MM.1S (cell line): ENCODE data around the gene SPOCK3.

Experiments used
- DNase-seq: peaks from one replicate; pipeline ENCODE4 v3.0.0-alpha.2; 2015
- H2AFZ ChIP-seq: fragments of 300-600 bp; sonication (generic); 2 replicates; pipeline ENCODE4 v1.6.0; 2016; ENCODE audit warnings: antibody characterized with exemption, low read length
- H3F3A ChIP-seq: fragments of 300-600 bp; sonication (generic); 2 replicates; pipeline ENCODE4 v1.6.1; 2016; ENCODE audit warnings: mild to moderate bottlenecking, antibody characterized with exemption, low read length, moderate library complexity, mixed read lengths; ENCODE audit not compliant: insufficient read depth
- H3K27ac ChIP-seq: fragments of 300-600 bp; sonication (generic); 2 replicates; pipeline ENCODE4 v1.5.1; 2016; ENCODE audit warnings: mild to moderate bottlenecking, low read length
- H3K27me3 ChIP-seq: fragments of 300-600 bp; sonication (generic); replicated peaks from 2 replicates; pipeline ENCODE4 v1.6.0; 2016; ENCODE audit warnings: low read length; ENCODE audit not compliant: insufficient read depth
- H3K36me3 ChIP-seq: fragments of 300-600 bp; sonication (generic); replicated peaks from 2 replicates; pipeline ENCODE4 v1.6.1; 2016; ENCODE audit warnings: mild to moderate bottlenecking, low read length, mixed read lengths; ENCODE audit not compliant: insufficient read depth
- H3K4me1 ChIP-seq: fragments of 300-600 bp; sonication (generic); 2 replicates; pipeline ENCODE4 v1.6.1; 2016; ENCODE audit warnings: low read length, mixed read lengths
- H3K4me2 ChIP-seq: fragments of 300-600 bp; sonication (generic); 2 replicates; pipeline ENCODE4 v1.6.0; 2016; ENCODE audit warnings: low read depth, low read length
- H3K4me3 ChIP-seq: fragments of 300-600 bp; sonication (generic); 2 replicates; pipeline ENCODE4 v1.5.1; 2016; ENCODE audit warnings: low read length, mixed read lengths
- H3K79me2 ChIP-seq: fragments of 300-600 bp; sonication (generic); 2 replicates; pipeline ENCODE4 v1.6.1; 2016; ENCODE audit warnings: mixed run types, low read length, mixed read lengths
- H3K9ac ChIP-seq: fragments of 300-600 bp; sonication (generic); 2 replicates; pipeline ENCODE4 v1.6.1; 2016; ENCODE audit warnings: low read length, mixed read lengths
- H3K9me2 ChIP-seq: fragments of 300-600 bp; sonication (generic); replicated peaks from 2 replicates; pipeline ENCODE4 v1.6.1; 2016; ENCODE audit warnings: mild to moderate bottlenecking, low read length, mixed read lengths; ENCODE audit not compliant: insufficient read depth
- H3K9me3 ChIP-seq: fragments of 300-600 bp; sonication (generic); replicated peaks from 2 replicates; pipeline ENCODE4 v1.6.1; 2016; ENCODE audit warnings: mild to moderate bottlenecking, low read length, mixed read lengths; ENCODE audit not compliant: insufficient read depth
- H4K20me1 ChIP-seq: fragments of 300-600 bp; sonication (generic); 2 replicates; pipeline ENCODE4 v1.6.1; 2016; ENCODE audit warnings: mild to moderate bottlenecking, low read length, moderate library complexity, mixed read lengths; ENCODE audit not compliant: insufficient read depth
- CTCF ChIP-seq: fragments of 300-600 bp; sonication (generic); IDR thresholded peaks from 2 replicates; pipeline ENCODE4 v1.5.1; 2016; ENCODE audit warnings: antibody characterized with exemption, low read length, mixed read lengths
- EZH2 ChIP-seq: fragments of 300-600 bp; sonication (generic); optimal IDR thresholded peaks from 2 replicates; pipeline ENCODE3; 2017; ENCODE audit warnings: low read depth, mild to moderate bottlenecking, antibody characterized with exemption, low read length, mixed read lengths
- EZH2phosphoT487 ChIP-seq: fragments of 300-600 bp; sonication (generic); IDR thresholded peaks from 2 replicates; pipeline ENCODE4 v1.6.1; 2018; ENCODE audit warnings: antibody characterized with exemption, low read length

SPOCK3 gene

GRCh38 chr4:166989886-166990285 is 244.4 kb downstream of the SPOCK3 start:
- Histone ChIP-seq H3K4me1 (no peaks in the 10 kb centered on the region), H3K9me3 (no peaks in the 10 kb centered on the region), H3K4me3 (no peak overlapping the region), H2AFZ (no peak overlapping the region), H3K9ac (no peak overlapping the region), H3K27me3 (no peaks in the 10 kb centered on the region), H3K79me2 (no peaks in the 10 kb centered on the region), H4K20me1 (no peaks in the 10 kb centered on the region), H3K4me2 (no peak overlapping the region), H3K27ac (no peak overlapping the region), H3K9me2 (no peaks in the 10 kb centered on the region), H3F3A (no peaks in the 10 kb centered on the region), H3K36me3 (no peaks in the 10 kb centered on the region)
- DNase-seq, result no peak
- no peak for TF ChIP-seq EZH2
- TF ChIP-seq EZH2phosphoT487, result no peak
- no peak for TF ChIP-seq CTCF

GRCh38 chr4:166987026-166987425 is 247.3 kb downstream of the SPOCK3 start:
- Histone ChIP-seq H3K79me2 (no peaks in the 10 kb centered on the region), H3K27me3 (no peaks in the 10 kb centered on the region), H4K20me1 (no peaks in the 10 kb centered on the region), H2AFZ (no peak overlapping the region), H3K4me2 (no peak overlapping the region), H3K4me3 (no peak overlapping the region), H3K9ac (no peak overlapping the region), H3K36me3 (no peaks in the 10 kb centered on the region), H3F3A (no peaks in the 10 kb centered on the region), H3K4me1 (no peaks in the 10 kb centered on the region), H3K27ac (no peak overlapping the region), H3K9me2 (no peaks in the 10 kb centered on the region), H3K9me3 (no peaks in the 10 kb centered on the region)
- DNase-seq, result no peak
- no peak for TF ChIP-seq EZH2phosphoT487

GRCh38 chr4:166981847-166982246 is 252.4 kb downstream of the SPOCK3 start:
- Histone ChIP-seq H3K4me3 (no peak overlapping the region), H3K79me2 (no peaks in the 10 kb centered on the region), H3K36me3 (no peaks in the 10 kb centered on the region), H2AFZ (no peak overlapping the region), H3K4me2 (no peak overlapping the region), H3K27ac (no peak overlapping the region), H3K9me3 (no peaks in the 10 kb centered on the region), H3K9me2 (no peaks in the 10 kb centered on the region), H3F3A (no peaks in the 10 kb centered on the region), H3K4me1 (no peaks in the 10 kb centered on the region), H3K9ac (no peak overlapping the region), H4K20me1 (no peaks in the 10 kb centered on the region), H3K27me3 (no peaks in the 10 kb centered on the region)
- DNase-seq, result no peak
- TF ChIP-seq EZH2phosphoT487 (no peak), EZH2 (no peak), CTCF (no peak)

GRCh38 chr4:166980419-166980818 is 253.9 kb downstream of the SPOCK3 start:
- no peaks in the 10 kb centered on the region for H4K20me1 ChIP-seq
- no peak overlapping the region for H3K4me3 ChIP-seq
- no peaks in the 10 kb centered on the region for H3K36me3 ChIP-seq
- no peaks in the 10 kb centered on the region for H3K27me3 ChIP-seq
- no peaks in the 10 kb centered on the region for H3K9me2 ChIP-seq
- DNase-seq, result no peak
- no peak overlapping the region for H3K4me2 ChIP-seq
- H3K79me2 ChIP-seq, result no peaks in the 10 kb centered on the region
- no peak overlapping the region for H3K9ac ChIP-seq
- TF ChIP-seq EZH2 (no peak), CTCF (no peak), EZH2phosphoT487 (no peak)
- H3K4me1 ChIP-seq, result no peaks in the 10 kb centered on the region
- H3K9me3 ChIP-seq, result no peaks in the 10 kb centered on the region
- H3F3A ChIP-seq, result no peaks in the 10 kb centered on the region
- H2AFZ ChIP-seq, result no peak overlapping the region
- no peak overlapping the region for H3K27ac ChIP-seq
